Epithelial cell of esophagus (primary cell): Measurements from ENCODE around the gene UFC1.

Experiments
- DNase-seq: peaks from one replicate; pipeline ENCODE4 v3.0.0; 2010; ENCODE audit warnings: low read depth
- H3K4me3 ChIP-seq: 2 replicates; pipeline ENCODE4 v1.5.1; 2011; ENCODE audit warnings: mild to moderate bottlenecking, low read length, control low read depth
- TF ChIP-seq, protein P1 (sequence below): IDR thresholded peaks from 2 replicates; pipeline ENCODE4 v1.5.1; 2011; ENCODE audit warnings: low read depth, mild to moderate bottlenecking, low read length, control low read depth, inconsistent platforms; ENCODE audit not compliant: insufficient read depth; ENCODE audit errors: missing control alignments

Gene UFC1

DNA sequence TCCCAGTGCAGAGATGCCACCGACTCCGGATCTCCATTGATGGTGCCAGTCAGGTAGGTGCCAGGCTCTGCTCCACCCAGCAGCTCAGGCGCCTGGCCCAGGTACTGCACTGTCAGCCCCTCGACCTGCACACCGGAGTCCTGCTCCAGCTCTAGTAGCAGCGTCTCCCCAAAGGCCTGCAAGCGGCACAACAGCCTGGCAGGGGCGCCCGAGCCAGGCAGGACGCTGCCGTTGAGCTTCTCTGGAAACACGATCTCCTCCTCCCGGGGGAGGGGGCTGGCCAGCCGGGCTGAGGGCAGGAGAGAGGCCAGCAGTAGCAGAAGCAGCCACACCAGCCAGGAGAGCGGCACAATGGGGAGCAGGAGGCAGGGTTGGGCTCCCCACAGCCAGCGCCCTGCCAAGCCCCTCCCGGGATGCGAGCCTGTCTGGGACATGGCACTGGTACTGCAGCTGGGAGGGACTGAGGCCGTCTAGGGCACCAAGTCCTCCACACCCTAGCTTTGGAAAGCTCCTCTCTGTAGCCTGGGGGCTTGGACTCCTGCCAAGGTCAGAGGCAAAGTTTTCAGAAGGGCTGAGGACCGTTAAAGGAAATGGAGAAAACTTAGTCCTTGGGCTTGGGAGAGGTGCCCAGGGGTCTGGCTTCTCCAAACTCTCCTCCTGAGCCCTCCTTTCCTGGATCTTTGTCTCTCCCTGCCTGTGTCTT, 44.6 kb downstream of the UFC1 start:
- DNase-seq, result no peak
- TF ChIP-seq, protein P1, sequence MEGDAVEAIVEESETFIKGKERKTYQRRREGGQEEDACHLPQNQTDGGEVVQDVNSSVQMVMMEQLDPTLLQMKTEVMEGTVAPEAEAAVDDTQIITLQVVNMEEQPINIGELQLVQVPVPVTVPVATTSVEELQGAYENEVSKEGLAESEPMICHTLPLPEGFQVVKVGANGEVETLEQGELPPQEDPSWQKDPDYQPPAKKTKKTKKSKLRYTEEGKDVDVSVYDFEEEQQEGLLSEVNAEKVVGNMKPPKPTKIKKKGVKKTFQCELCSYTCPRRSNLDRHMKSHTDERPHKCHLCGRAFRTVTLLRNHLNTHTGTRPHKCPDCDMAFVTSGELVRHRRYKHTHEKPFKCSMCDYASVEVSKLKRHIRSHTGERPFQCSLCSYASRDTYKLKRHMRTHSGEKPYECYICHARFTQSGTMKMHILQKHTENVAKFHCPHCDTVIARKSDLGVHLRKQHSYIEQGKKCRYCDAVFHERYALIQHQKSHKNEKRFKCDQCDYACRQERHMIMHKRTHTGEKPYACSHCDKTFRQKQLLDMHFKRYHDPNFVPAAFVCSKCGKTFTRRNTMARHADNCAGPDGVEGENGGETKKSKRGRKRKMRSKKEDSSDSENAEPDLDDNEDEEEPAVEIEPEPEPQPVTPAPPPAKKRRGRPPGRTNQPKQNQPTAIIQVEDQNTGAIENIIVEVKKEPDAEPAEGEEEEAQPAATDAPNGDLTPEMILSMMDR, result no peak
- no peak overlapping the region for H3K4me3 ChIP-seq

DNA sequence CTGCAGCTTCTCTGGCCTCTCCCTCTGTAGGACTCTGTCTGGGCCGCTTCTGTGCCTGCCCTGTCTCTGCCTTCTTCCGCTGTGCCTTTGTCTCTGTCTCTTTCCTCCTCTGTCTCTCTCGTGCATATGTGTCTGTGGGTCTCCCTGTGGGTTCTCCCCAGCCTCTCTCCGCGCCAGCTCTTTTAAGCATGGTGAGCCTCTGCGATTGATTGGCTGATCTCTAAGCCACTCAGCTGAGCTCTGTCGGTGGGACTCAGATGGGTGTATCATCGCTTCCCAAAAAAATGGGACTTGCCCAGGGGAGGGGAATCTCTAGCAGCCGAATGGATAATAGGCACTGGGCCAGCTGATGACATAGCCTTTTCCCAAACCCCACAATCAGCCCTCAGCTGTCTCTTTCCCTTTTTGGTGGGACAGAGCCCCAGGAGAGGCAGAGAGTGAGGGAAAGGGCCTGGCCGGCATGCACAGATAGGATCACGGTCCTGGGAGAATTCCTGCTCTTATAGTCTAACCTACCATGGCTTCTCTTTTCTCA, 45.2 kb downstream of the UFC1 start, which contains the start of gene ADAMTS4:
TSS of gene ADAMTS4 (minus strand) at position 158 of the 535 bp plus-strand sequence. CDS start 427 bp downstream, outside the sequence.
- no peak for DNase-seq
- TF ChIP-seq, protein P1, result no peak
- no peak within 1 kb of the TSS for H3K4me3 ChIP-seq

- no peak overlapping the region for H3K4me3 ChIP-seq
- DNase-seq, result no peak
- TF ChIP-seq, protein P1, result no peak
Measured at GRCh38 chr1:161199506-161200139, 45.8 kb downstream of the UFC1 start.

DNA sequence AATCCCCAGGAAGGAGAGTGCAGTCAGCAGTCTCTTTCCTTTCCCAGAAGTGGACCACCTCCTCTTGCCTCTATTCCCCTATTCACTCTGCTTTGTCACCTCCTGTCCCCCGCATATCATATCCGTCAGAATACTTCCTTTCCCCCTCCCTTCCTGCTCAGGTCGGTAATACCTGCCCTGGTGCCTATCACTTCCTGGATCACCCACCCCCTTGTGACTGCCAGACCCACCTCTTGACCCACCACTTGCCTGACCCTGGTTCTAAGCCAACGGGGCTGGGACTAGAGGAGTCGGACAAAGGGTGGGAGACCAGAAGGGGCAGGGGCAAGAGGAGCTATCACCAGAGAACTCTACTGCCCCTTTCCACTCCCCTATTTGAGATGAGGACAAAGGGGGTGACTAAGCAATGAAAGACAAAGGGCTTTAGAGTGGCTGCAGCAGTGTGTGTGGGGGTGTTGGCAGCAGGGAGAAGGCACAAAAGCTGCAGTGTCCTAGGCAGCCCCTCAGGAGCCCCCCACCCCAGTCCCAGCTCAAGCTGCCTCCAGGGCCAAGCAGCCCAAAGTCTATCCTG, 46.7 kb downstream of the UFC1 start:
- H3K4me3 ChIP-seq, result no peak overlapping the region
- TF ChIP-seq, protein P1, result no peak
- DNase-seq, result no peak

- DNase-seq, result peak; percentile 49
- TF ChIP-seq, protein P1, result no peak
- H3K4me3 ChIP-seq, result peak overlapping the region; percentile 99
Measured at GRCh38 chr1:161200992-161201835, 47.4 kb downstream of the UFC1 start.
